ENCODE data around the gene SLC35C1. TPM values are rescaled to one million over a fixed set of nuclear protein-coding genes. Genes with fewer than 3 reads are reported as not detected.

The SLC35C1 gene
- total and polyA plus RNA-seq, 9 of the 15 experiments (the other 6 are each of a cell fraction or from before 2014, with no cell fraction given), result 0.65 to 13.1 (median 2.4) TPM

DNA sequence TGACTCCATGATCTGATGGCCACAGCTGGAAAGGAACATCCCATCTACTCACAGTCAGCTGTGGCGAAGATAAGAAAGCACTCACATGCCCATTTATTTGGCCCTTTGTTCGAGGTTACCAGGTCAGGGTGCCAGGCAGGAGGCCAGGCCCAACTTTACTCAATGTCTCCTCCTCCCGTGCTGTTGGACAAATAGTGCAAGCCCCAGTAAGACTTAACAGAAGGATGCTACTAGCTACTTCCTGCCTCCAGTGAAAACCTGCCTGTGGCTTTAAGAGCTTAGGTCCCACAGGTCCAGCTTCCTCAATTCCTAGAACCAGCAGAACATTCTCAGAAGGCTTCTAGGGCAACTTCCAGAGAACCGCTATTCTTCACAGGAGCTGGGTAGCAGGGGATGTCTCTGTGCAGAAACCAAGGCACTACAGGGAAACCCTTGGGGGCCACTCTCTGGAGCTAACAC is 29.4 kb downstream of the SLC35C1 start (continued):
- TF ChIP-seq, protein P1, sequence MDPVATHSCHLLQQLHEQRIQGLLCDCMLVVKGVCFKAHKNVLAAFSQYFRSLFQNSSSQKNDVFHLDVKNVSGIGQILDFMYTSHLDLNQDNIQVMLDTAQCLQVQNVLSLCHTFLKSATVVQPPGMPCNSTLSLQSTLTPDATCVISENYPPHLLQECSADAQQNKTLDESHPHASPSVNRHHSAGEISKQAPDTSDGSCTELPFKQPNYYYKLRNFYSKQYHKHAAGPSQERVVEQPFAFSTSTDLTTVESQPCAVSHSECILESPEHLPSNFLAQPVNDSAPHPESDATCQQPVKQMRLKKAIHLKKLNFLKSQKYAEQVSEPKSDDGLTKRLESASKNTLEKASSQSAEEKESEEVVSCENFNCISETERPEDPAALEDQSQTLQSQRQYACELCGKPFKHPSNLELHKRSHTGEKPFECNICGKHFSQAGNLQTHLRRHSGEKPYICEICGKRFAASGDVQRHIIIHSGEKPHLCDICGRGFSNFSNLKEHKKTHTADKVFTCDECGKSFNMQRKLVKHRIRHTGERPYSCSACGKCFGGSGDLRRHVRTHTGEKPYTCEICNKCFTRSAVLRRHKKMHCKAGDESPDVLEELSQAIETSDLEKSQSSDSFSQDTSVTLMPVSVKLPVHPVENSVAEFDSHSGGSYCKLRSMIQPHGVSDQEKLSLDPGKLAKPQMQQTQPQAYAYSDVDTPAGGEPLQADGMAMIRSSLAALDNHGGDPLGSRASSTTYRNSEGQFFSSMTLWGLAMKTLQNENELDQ (CRISPR knock-in tag; IDR thresholded peaks at IDR 0.05; ENCODE audit: borderline replicate concordance), result no peak
- 0 out of 2 replicates have a peak, but pooled peaks have one; percentile 21 for TF ChIP-seq MYC (IDR thresholded peaks at IDR 0.05; ENCODE audit: low read depth, low read length)
- TF ChIP-seq MYC (CRISPR knock-in tag; IDR thresholded peaks at IDR 0.05; ENCODE audit: borderline replicate concordance, low read depth), result no peak
- TF ChIP-seq HDAC6 (IDR thresholded peaks at IDR 0.05; ENCODE audit: low read depth, low read length), result no peak
- TF ChIP-seq, protein P2, sequence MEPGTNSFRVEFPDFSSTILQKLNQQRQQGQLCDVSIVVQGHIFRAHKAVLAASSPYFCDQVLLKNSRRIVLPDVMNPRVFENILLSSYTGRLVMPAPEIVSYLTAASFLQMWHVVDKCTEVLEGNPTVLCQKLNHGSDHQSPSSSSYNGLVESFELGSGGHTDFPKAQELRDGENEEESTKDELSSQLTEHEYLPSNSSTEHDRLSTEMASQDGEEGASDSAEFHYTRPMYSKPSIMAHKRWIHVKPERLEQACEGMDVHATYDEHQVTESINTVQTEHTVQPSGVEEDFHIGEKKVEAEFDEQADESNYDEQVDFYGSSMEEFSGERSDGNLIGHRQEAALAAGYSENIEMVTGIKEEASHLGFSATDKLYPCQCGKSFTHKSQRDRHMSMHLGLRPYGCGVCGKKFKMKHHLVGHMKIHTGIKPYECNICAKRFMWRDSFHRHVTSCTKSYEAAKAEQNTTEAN (CRISPR knock-in tag; IDR thresholded peaks at IDR 0.05), result no peak
- peak; percentile 58; the same call in 1 of the 2 replicates for TF ChIP-seq ZNF175 (CRISPR knock-in tag; IDR thresholded peaks at IDR 0.05; ENCODE audit: low read depth)
- TF ChIP-seq DMBX1 (CRISPR knock-in tag; IDR thresholded peaks at IDR 0.05; ENCODE audit: borderline replicate concordance), result peak; percentile 65; the same call in 1 of the 2 replicates
- 0 out of 2 replicates have a peak, but pooled peaks have one; percentile 9 for TF ChIP-seq ZNF830 (CRISPR knock-in tag; IDR thresholded peaks at IDR 0.05)
- no peak for TF ChIP-seq SAFB2 (IDR thresholded peaks at IDR 0.05; ENCODE audit: borderline replicate concordance, low read depth, low read length, severe bottlenecking)
- no peak for TF ChIP-seq ZNF668 (CRISPR knock-in tag; IDR thresholded peaks at IDR 0.05)
- no peak for TF ChIP-seq RBM39 (optimal IDR thresholded peaks at IDR 0.05; ENCODE audit: low read depth, low read length)
- TF ChIP-seq ZNF134 (CRISPR knock-in tag; conservative IDR thresholded peaks at IDR 0.05), result no peak
- TF ChIP-seq, protein P3, sequence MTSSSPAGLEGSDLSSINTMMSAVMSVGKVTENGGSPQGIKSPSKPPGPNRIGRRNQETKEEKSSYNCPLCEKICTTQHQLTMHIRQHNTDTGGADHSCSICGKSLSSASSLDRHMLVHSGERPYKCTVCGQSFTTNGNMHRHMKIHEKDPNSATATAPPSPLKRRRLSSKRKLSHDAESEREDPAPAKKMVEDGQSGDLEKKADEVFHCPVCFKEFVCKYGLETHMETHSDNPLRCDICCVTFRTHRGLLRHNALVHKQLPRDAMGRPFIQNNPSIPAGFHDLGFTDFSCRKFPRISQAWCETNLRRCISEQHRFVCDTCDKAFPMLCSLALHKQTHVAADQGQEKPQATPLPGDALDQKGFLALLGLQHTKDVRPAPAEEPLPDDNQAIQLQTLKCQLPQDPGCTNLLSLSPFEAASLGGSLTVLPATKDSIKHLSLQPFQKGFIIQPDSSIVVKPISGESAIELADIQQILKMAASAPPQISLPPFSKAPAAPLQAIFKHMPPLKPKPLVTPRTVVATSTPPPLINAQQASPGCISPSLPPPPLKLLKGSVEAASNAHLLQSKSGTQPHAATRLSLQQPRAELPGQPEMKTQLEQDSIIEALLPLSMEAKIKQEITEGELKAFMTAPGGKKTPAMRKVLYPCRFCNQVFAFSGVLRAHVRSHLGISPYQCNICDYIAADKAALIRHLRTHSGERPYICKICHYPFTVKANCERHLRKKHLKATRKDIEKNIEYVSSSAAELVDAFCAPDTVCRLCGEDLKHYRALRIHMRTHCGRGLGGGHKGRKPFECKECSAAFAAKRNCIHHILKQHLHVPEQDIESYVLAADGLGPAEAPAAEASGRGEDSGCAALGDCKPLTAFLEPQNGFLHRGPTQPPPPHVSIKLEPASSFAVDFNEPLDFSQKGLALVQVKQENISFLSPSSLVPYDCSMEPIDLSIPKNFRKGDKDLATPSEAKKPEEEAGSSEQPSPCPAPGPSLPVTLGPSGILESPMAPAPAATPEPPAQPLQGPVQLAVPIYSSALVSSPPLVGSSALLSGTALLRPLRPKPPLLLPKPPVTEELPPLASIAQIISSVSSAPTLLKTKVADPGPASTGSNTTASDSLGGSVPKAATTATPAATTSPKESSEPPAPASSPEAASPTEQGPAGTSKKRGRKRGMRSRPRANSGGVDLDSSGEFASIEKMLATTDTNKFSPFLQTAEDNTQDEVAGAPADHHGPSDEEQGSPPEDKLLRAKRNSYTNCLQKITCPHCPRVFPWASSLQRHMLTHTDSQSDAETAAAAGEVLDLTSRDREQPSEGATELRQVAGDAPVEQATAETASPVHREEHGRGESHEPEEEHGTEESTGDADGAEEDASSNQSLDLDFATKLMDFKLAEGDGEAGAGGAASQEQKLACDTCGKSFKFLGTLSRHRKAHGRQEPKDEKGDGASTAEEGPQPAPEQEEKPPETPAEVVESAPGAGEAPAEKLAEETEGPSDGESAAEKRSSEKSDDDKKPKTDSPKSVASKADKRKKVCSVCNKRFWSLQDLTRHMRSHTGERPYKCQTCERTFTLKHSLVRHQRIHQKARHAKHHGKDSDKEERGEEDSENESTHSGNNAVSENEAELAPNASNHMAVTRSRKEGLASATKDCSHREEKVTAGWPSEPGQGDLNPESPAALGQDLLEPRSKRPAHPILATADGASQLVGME (CRISPR knock-in tag; IDR thresholded peaks at IDR 0.05), result 0 out of 2 replicates have a peak, but pooled peaks have one; percentile 75
- no peak for TF ChIP-seq KLF1 (tag; IDR thresholded peaks at IDR 0.05)
- TF ChIP-seq NFATC3 (IDR thresholded peaks at IDR 0.05), result no peak
- no peak for TF ChIP-seq PURB (CRISPR knock-in tag; IDR thresholded peaks at IDR 0.05; ENCODE audit: low read depth)
- no peak for TF ChIP-seq NR2C2 (CRISPR knock-in tag; IDR thresholded peaks at IDR 0.05)
- TF ChIP-seq NR2C2 (tag; IDR thresholded peaks at IDR 0.05), result peak; percentile 33; the same call in 1 of the 2 replicates
- TF ChIP-seq ZNF354B (CRISPR knock-in tag; IDR thresholded peaks at IDR 0.05), result no peak

Measured in K562 (cell line).